Stimulated activated CD4-positive, alpha-beta T cell treated with anti-CD3 and anti-CD28 coated beads, Interleukin-1b, Interleukin-23, amount 100 ng/mL, for 4 hours (primary cell): ENCODE data around the gene EXOC2.
A peak's percentile ranks its signal among the peaks of the same experiment; 100 is the strongest.

Source experiments
- DNase-seq, 2 donors: peaks; one replicate each; pipeline ENCODE4 v3.0.0-alpha.2; 2020; ENCODE audit warnings: low read depth in 2 of 2

The EXOC2 gene

GRCh38 chr6:446418-447366 lies 246.2 kb downstream of the EXOC2 start:
- peak; percentile 88 to 91 for DNase-seq

DNA sequence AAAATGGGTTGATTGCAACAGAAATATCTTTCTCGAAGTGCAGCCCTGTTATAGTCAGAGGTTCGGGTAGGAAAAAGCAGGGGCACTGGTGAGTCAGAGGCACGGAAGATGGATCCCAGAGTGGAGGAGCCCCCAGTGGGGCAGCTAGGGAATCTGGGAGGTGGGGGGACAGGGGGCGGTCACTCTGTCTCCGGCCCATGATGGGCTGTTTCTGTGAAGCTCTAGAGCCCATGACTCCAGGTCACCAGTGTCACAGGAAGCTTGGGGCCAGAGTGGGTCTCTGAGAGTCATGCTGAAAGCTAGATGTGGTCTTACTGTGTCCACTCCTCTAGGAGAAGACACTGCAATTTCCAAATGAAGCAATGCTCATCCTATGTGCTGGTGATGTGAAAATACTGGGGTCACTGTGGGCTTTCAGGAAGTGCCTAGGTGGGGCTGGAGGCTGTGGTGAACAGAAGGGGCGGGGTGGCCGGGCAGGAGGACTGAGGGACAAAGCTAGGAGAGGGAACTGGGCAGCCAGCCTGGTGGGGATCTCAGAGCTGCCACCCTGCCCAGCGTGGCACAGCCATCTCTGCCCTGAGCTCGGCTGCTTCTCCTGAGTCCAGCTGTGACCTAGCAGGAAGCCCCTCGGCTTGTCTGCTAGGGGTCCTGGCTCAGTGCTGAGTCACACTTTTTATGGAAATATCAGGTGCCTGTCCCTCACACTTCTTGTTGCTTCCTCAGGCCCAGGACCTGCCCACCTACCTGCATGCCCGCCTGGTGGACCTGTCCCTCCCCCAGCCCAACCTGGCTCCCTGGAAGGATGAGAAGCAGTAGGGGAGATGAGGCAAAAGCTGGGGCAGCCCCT lies 247.1 kb downstream of the EXOC2 start:
- DNase-seq = no peak

GRCh38 chr6:444653-445275 lies 248.2 kb downstream of the EXOC2 start:
- DNase-seq = peak in 1 of 2 donors; percentile 41

DNA sequence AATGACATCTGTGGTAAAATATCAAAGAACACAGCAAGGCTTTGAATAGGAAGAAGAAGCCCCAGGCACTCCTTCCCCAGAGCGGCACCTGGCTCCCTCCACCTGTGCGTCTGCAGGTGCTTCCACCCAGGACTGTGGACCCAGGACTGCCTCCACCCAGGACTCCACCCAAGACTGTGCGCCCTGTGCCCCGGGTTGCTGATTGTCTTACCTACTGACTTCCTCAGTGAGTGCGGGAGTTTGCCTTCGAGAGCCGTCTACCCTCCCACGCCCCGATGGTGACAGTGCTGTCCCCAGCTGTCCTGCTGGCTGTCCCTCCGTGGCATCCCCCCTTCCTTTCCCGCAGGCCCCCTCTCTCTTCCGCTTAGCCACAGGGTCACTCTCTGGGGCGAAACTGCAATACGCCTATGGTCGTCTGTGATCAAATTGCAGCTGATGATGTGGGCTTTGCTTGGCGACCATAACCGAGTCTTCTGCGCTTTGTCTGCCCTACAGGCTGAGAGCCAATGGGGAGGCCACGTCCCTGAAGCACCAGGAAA lies 249.2 kb downstream of the EXOC2 start:
- DNase-seq = no peak

DNA sequence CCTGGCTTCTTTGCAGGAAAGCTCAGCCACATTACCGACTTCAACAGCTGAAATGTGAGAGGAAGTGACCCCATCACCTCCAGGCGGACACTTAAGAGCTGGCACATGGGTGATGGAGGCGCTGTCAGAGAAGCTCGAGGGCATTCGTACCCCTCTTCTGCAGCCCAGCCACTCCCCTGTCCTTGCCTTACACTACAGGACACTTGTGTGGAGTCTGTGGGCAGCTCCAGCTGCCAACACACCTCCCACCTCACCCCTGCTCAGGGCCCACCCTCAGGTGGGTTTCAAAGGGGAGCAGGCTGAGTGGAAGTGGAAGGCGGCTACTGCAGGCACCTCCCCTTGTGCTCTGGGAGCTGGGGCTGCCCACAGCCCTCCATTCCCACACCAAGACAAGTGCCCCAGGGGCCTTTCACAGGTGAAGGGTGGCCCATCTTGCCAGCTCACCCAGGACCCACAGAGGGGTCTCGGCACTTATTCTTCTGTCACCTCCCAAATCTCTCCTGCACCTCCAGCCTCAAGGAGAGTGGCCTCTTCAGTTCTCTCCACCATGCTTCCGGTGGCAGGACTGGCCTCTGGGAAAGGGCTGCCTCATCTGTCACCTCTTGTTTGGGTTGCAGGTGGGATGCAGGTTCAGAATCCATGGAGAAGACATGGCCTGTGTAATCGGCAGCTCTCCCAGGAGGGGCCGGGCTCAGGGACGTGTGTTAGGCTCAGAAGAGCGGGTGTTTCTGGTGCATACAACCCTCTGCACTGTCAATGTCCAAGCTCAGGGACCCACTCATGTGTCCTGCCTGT lies 251.6 kb downstream of the EXOC2 start:
- no peak for DNase-seq

- DNase-seq = no peak
Observed at GRCh38 chr6:439641-440167, 253.2 kb downstream of the EXOC2 start.

GRCh38 chr6:438634-439170 lies 254.2 kb downstream of the EXOC2 start:
- no peak for DNase-seq

GRCh38 chr6:437037-437392 lies 255.9 kb downstream of the EXOC2 start:
- no peak for DNase-seq

- no peak for DNase-seq
Observed at GRCh38 chr6:436308-437036, 256.5 kb downstream of the EXOC2 start.

GRCh38 chr6:435441-436307 lies 257.3 kb downstream of the EXOC2 start:
- DNase-seq = no peak
